ENCODE data around the gene CELF2.

GRCh38 chr10:11152801-11153200, 135.1 kb downstream of the CELF2 start:
- no peak for TF ChIP-seq CTCF (IDR thresholded peaks at IDR 0.05; ENCODE audit: borderline replicate concordance, extremely low read depth, low read length, poor library complexity, severe bottlenecking)
- TF ChIP-seq EZH2 (IDR thresholded peaks at IDR 0.05; ENCODE audit: borderline replicate concordance, low read depth, low read length, severe bottlenecking), result no peak

All from DND-41 (cell line).